Chondrocyte (in vitro differentiated cells): ENCODE measurements around the gene BRF1. TPM values are rescaled to one million over a fixed set of nuclear protein-coding genes. Genes with fewer than 3 reads are reported as not detected.

Source experiments
- DNase-seq: peaks from one replicate; pipeline ENCODE4 v3.0.0; 2021; ENCODE audit warnings: mixed read lengths, low spot score
- H3K27ac Mint-ChIP-seq: one replicate; pipeline ENCODE4 v1.8.0; 2021; ENCODE audit warnings: mild to moderate bottlenecking, moderate library complexity, mixed read lengths; ENCODE audit not compliant: unreplicated experiment
- H3K27me3 Mint-ChIP-seq: 2 replicates; pipeline ENCODE4 v1.8.0; 2021; ENCODE audit warnings: low read depth, mixed read lengths
- H3K36me3 Mint-ChIP-seq: 2 replicates; pipeline ENCODE4 v1.8.0; 2021; ENCODE audit warnings: low read depth, mixed read lengths
- H3K4me1 Mint-ChIP-seq: 2 replicates; pipeline ENCODE4 v1.8.0; 2021; ENCODE audit warnings: low read depth, mild to moderate bottlenecking, mixed read lengths
- H3K4me3 Mint-ChIP-seq: one replicate; pipeline ENCODE4 v1.8.0; 2021; ENCODE audit warnings: mild to moderate bottlenecking, moderate library complexity, mixed read lengths; ENCODE audit not compliant: unreplicated experiment
- H3K9me3 Mint-ChIP-seq: 2 replicates; pipeline ENCODE4 v1.8.0; 2021; ENCODE audit warnings: low read depth, mixed read lengths
- CTCF ChIP-seq: fragments of 200-600 bp; sonication (generic); IDR thresholded peaks from 2 replicates; pipeline ENCODE4 v1.5.0; 2021; ENCODE audit warnings: antibody characterized with exemption, mild to moderate bottlenecking, moderate library complexity
- total RNA-seq: library from RNA; stranded (reverse); gene quantifications from 3 replicates; pipeline ENCODE4 v1.2.1, GENCODE V29; 2021

Gene BRF1
- total RNA-seq, 1 donor from 2014 or later: 26.1 TPM

GRCh38 chr14:105192866-105193731 is 107.7 kb downstream of the BRF1 start:
- H3K4me1 Mint-ChIP-seq: peaks cover 8% of the 10 kb centered on the region
- no peak for TF ChIP-seq CTCF
- H3K27me3 Mint-ChIP-seq: peaks cover 11% of the 10 kb centered on the region
- DNase-seq: no peak
- peaks cover 2% of the 10 kb centered on the region for H3K9me3 Mint-ChIP-seq
- no peak overlapping the region for H3K4me3 Mint-ChIP-seq
- no peaks in the 10 kb centered on the region for H3K36me3 Mint-ChIP-seq
- no peak overlapping the region for H3K27ac Mint-ChIP-seq

- TF ChIP-seq CTCF: no peak
- no peak overlapping the region for H3K4me3 Mint-ChIP-seq
These were observed 112.8 kb downstream of the BRF1 start for GRCh38 chr14:105187935-105188524.

GRCh38 chr14:105187116-105187515 is 113.7 kb downstream of the BRF1 start:
- TF ChIP-seq CTCF: no peak
- DNase-seq: no peak
- Mint-ChIP-seq H3K4me1 (no peaks in the 10 kb centered on the region), H3K36me3 (no peaks in the 10 kb centered on the region), H3K27me3 (peaks cover 6% of the 10 kb centered on the region), H3K27ac (no peak overlapping the region), H3K4me3 (no peak overlapping the region), H3K9me3 (peaks cover 4% of the 10 kb centered on the region)

More at GRCh38 chr14:105187935-105188524, 112.8 kb downstream of the BRF1 start:
- Mint-ChIP-seq H3K36me3 (no peaks in the 10 kb centered on the region), H3K27me3 (peaks cover 6% of the 10 kb centered on the region), H3K27ac (no peak overlapping the region), H3K4me1 (no peaks in the 10 kb centered on the region), H3K9me3 (peaks cover 4% of the 10 kb centered on the region)
- no peak for DNase-seq

GRCh38 chr14:105185973-105186372 is 114.8 kb downstream of the BRF1 start:
- DNase-seq: no peak
- no peak for TF ChIP-seq CTCF
- H3K36me3 Mint-ChIP-seq: no peaks in the 10 kb centered on the region
- H3K4me3 Mint-ChIP-seq: no peak overlapping the region
- peaks cover 6% of the 10 kb centered on the region for H3K27me3 Mint-ChIP-seq
- H3K4me1 Mint-ChIP-seq: no peaks in the 10 kb centered on the region
- H3K27ac Mint-ChIP-seq: no peak overlapping the region
- peaks cover 4% of the 10 kb centered on the region for H3K9me3 Mint-ChIP-seq

GRCh38 chr14:105185001-105185400 is 115.8 kb downstream of the BRF1 start:
- Mint-ChIP-seq H3K4me1 (peaks cover 6% of the 10 kb centered on the region), H3K27ac (no peak overlapping the region), H3K9me3 (peaks cover 4% of the 10 kb centered on the region), H3K4me3 (no peak overlapping the region), H3K27me3 (peaks cover 6% of the 10 kb centered on the region), H3K36me3 (no peaks in the 10 kb centered on the region)
- no peak for DNase-seq
- no peak for TF ChIP-seq CTCF
